ENCODE data around the gene CBX5.

DNA sequence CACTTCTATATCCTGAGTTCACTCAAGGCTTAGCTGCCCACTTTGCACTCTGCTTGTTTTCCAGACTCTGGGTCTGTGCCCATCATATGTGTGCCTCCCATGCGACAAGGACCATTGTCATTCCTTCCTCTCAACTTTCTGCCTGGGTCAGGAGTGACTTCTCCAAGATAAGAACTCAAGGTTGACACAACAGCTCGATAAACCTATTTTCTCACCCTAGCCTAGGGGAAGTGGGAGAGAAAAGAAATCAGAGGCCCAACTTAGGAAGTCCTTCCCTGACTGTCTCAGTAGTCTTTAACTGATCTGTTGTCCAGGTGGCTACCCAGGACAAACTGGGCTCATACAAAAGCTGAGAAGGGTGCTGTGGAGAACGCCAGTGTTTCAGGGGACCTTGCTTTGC, 92.8 kb downstream of the CBX5 start:
- TF ChIP-seq, protein P1, sequence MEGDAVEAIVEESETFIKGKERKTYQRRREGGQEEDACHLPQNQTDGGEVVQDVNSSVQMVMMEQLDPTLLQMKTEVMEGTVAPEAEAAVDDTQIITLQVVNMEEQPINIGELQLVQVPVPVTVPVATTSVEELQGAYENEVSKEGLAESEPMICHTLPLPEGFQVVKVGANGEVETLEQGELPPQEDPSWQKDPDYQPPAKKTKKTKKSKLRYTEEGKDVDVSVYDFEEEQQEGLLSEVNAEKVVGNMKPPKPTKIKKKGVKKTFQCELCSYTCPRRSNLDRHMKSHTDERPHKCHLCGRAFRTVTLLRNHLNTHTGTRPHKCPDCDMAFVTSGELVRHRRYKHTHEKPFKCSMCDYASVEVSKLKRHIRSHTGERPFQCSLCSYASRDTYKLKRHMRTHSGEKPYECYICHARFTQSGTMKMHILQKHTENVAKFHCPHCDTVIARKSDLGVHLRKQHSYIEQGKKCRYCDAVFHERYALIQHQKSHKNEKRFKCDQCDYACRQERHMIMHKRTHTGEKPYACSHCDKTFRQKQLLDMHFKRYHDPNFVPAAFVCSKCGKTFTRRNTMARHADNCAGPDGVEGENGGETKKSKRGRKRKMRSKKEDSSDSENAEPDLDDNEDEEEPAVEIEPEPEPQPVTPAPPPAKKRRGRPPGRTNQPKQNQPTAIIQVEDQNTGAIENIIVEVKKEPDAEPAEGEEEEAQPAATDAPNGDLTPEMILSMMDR (IDR thresholded peaks at IDR 0.05) = no peak
- TF ChIP-seq, protein P2, sequence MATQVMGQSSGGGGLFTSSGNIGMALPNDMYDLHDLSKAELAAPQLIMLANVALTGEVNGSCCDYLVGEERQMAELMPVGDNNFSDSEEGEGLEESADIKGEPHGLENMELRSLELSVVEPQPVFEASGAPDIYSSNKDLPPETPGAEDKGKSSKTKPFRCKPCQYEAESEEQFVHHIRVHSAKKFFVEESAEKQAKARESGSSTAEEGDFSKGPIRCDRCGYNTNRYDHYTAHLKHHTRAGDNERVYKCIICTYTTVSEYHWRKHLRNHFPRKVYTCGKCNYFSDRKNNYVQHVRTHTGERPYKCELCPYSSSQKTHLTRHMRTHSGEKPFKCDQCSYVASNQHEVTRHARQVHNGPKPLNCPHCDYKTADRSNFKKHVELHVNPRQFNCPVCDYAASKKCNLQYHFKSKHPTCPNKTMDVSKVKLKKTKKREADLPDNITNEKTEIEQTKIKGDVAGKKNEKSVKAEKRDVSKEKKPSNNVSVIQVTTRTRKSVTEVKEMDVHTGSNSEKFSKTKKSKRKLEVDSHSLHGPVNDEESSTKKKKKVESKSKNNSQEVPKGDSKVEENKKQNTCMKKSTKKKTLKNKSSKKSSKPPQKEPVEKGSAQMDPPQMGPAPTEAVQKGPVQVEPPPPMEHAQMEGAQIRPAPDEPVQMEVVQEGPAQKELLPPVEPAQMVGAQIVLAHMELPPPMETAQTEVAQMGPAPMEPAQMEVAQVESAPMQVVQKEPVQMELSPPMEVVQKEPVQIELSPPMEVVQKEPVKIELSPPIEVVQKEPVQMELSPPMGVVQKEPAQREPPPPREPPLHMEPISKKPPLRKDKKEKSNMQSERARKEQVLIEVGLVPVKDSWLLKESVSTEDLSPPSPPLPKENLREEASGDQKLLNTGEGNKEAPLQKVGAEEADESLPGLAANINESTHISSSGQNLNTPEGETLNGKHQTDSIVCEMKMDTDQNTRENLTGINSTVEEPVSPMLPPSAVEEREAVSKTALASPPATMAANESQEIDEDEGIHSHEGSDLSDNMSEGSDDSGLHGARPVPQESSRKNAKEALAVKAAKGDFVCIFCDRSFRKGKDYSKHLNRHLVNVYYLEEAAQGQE (IDR thresholded peaks at IDR 0.05; ENCODE audit: insufficient read depth in 1 of 2, low read depth in 2 of 2, low read length in 1 of 2) = no peak
- TF ChIP-seq SIN3A (IDR thresholded peaks at IDR 0.05; ENCODE audit: borderline replicate concordance, insufficient read depth, low read depth, low read length) = no peak
- no peak for TF ChIP-seq POLR2AphosphoS5 (IDR thresholded peaks at IDR 0.05; ENCODE audit: low read depth, low read length)
- TF ChIP-seq TCF7L2 (IDR thresholded peaks at IDR 0.05; ENCODE audit: low read depth, low read length) = no peak
